GM10266 (cell line): ENCODE results near the gene RIMS4.

ENCODE experiments used
- DNase-seq: peaks from one replicate; pipeline ENCODE4 v3.0.0; 2012; ENCODE audit errors: extremely low spot score
- CTCF ChIP-seq: IDR thresholded peaks from 2 replicates; pipeline ENCODE4 v1.5.1; 2012; ENCODE audit warnings: mild to moderate bottlenecking, low read depth; ENCODE audit not compliant: control insufficient read depth, insufficient read depth; ENCODE audit errors: missing control alignments

Gene RIMS4

GRCh38 chr20:44715499-44716308, 94.6 kb downstream of the RIMS4 start:
- no peak for TF ChIP-seq CTCF
- DNase-seq, result no peak

GRCh38 chr20:44714701-44715498, 95.4 kb downstream of the RIMS4 start, which contains the start of gene CCN5:
Gene CCN5, plus strand, starts transcription at chr20:44715369. Its CDS starts 22 bp downstream, at chr20:44715391.
- no peak for DNase-seq
- TF ChIP-seq CTCF, result no peak

- TF ChIP-seq CTCF, result no peak
- DNase-seq, result no peak
Measured at GRCh38 chr20:44714102-44714700, 96.1 kb downstream of the RIMS4 start.

GRCh38 chr20:44711237-44711636, 99.1 kb downstream of the RIMS4 start:
- no peak for TF ChIP-seq CTCF
- DNase-seq, result no peak

GRCh38 chr20:44709797-44710196, 100.5 kb downstream of the RIMS4 start:
- DNase-seq, result no peak
- TF ChIP-seq CTCF, result no peak

- no peak for DNase-seq
- TF ChIP-seq CTCF, result no peak
Measured at GRCh38 chr20:44709380-44709779, 101.0 kb downstream of the RIMS4 start.
